Measurements from ENCODE around the gene USP8.
A peak's percentile ranks its signal among the peaks of the same experiment; 100 is the strongest.
"Not testable (repeated sequence)": the region's sequence is repeated elsewhere in the genome, so short reads cannot be mapped to it uniquely, and the experiment has no call there.

The USP8 gene

GRCh38 chr15:50484781-50485180, 60.6 kb downstream of the USP8 start:
- Mint-ChIP-seq H3K4me1 (peaks cover 22 to 41% of the 10 kb centered on the region in 2 donors), H3K9me3 (peaks cover 0 to 5% of the 10 kb centered on the region in 2 donors), H3K27ac (peak overlapping the region; percentile 9), H3K36me3 (peaks cover 25 to 47% of the 10 kb centered on the region in 2 donors), H3K4me3 (peak overlapping the region in 1 of 2 donors; percentile 1), H3K27me3 (no peaks in the 10 kb centered on the region)
- DNase-seq (no peak), ATAC-seq (replicated peaks) (peak; percentile 93 to 94)

GRCh38 chr15:50485389-50485788, 61.2 kb downstream of the USP8 start:
- H3K9me3 Mint-ChIP-seq, result peaks cover 0 to 5% of the 10 kb centered on the region in 2 donors
- H3K27me3 Mint-ChIP-seq, result no peaks in the 10 kb centered on the region
- DNase-seq, result no peak
- H3K4me1 Mint-ChIP-seq, result peaks cover 22 to 40% of the 10 kb centered on the region in 2 donors
- ATAC-seq (replicated peaks), result peak; percentile 19 to 23
- peak overlapping the region; percentile 71 for H3K27ac Mint-ChIP-seq
- H3K4me3 Mint-ChIP-seq, result peak overlapping the region in 1 of 2 donors; percentile 23
- H3K36me3 Mint-ChIP-seq, result peaks cover 27 to 50% of the 10 kb centered on the region in 2 donors

- peak overlapping the region; percentile 84 for H3K27ac Mint-ChIP-seq
- ATAC-seq (replicated peaks) (peak; percentile 55 to 63), DNase-seq (no peak)
- H3K4me3 Mint-ChIP-seq, result peak overlapping the region in 1 of 2 donors; percentile 41
- H3K4me1 Mint-ChIP-seq, result peaks cover 10 to 26% of the 10 kb centered on the region in 2 donors
- no peaks in the 10 kb centered on the region for H3K9me3 Mint-ChIP-seq
- no peaks in the 10 kb centered on the region for H3K27me3 Mint-ChIP-seq
- H3K36me3 Mint-ChIP-seq, result peaks cover 20 to 39% of the 10 kb centered on the region in 2 donors
These were observed 63.1 kb downstream of the USP8 start for GRCh38 chr15:50487287-50487686.

DNA sequence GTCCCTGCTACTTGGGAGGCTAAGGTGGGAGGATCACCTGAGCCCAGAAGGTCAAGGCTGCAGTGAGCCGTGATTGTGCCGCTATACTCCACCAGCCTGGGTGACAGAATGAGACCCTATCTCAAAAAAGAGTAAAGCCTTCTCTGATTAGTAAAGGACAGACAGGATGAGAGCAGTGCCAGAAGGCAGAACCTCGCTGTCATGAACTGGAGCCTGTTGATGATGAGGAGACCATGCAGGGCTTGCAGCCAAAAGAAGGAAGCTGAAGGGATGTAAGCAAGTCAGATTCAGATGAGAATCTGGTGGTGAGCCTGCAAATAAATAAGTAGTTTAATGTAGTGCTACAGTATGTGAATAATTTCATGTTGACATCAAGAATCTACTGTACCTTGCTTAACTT, 69.4 kb downstream of the USP8 start:
- DNase-seq (no peak), ATAC-seq (replicated peaks) (no peak)
- H3K27ac Mint-ChIP-seq, result peak overlapping the region; percentile 51
- H3K4me1 Mint-ChIP-seq, result no peaks in the 10 kb centered on the region
- peaks cover 21 to 36% of the 10 kb centered on the region in 2 donors for H3K36me3 Mint-ChIP-seq
- H3K9me3 Mint-ChIP-seq, result no peaks in the 10 kb centered on the region
- no peaks in the 10 kb centered on the region for H3K27me3 Mint-ChIP-seq
- H3K4me3 Mint-ChIP-seq, result no peak overlapping the region

DNA sequence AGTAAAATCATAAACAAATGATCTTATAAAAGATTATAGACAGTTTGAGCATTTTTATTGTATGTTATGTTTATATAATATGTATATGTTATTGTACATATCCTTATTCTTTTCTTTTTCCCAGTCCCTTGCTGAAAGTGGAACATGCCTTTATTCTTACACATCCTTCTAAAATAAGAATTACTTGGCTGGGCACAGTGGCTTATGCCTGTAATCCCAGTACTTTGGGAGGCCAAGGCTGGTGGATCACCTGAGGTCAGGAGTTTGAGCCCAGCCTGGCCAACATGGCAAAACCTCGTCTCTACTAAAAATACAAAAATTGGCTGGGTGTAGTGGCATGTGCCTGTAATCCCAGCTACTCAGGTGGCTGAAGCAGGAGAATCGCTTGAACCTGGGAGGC, 70.3 kb downstream of the USP8 start:
- not testable (repeated sequence) for H3K4me1 Mint-ChIP-seq; DNase-seq; H3K9me3 Mint-ChIP-seq; ATAC-seq (replicated peaks); H3K4me3 Mint-ChIP-seq; H3K27ac Mint-ChIP-seq; H3K27me3 Mint-ChIP-seq
- peaks cover 21 to 36% of the 10 kb centered on the region in 2 donors for H3K36me3 Mint-ChIP-seq

DNA sequence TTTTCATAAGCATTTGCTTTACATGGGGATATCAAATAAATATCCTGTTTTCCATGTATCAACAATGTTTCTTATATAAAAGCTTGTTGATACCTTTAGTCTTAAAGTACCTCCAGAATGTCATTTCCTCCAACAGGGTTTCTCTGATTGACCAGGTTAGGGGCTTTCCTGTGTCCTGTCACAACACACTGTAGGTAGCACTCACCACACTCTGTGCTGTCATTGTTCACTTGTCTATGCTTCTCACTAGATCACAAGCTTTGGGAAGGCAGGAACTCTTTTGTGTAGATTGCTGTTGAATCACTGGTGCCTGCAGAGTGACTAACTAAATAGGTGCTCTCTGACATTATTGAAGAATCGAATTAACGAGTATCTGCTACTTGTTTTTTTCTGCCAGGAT, 72.5 kb downstream of the USP8 start:
- Mint-ChIP-seq H3K27me3 (no peaks in the 10 kb centered on the region), H3K36me3 (peaks cover 20 to 34% of the 10 kb centered on the region in 2 donors), H3K27ac (no peak overlapping the region), H3K9me3 (no peaks in the 10 kb centered on the region), H3K4me1 (peaks cover 4 to 5% of the 10 kb centered on the region in 2 donors), H3K4me3 (no peak overlapping the region)
- peak; percentile 45 to 55 for ATAC-seq (replicated peaks)
- DNase-seq, result no peak

GRCh38 chr15:50500352-50500751, 76.1 kb downstream of the USP8 start:
- H3K27ac Mint-ChIP-seq, result peak overlapping the region; percentile 42
- no peaks in the 10 kb centered on the region for H3K27me3 Mint-ChIP-seq
- peaks cover 4 to 5% of the 10 kb centered on the region in 2 donors for H3K4me1 Mint-ChIP-seq
- H3K9me3 Mint-ChIP-seq, result no peaks in the 10 kb centered on the region
- peaks cover 21 to 35% of the 10 kb centered on the region in 2 donors for H3K36me3 Mint-ChIP-seq
- no peak for DNase-seq
- no peak overlapping the region for H3K4me3 Mint-ChIP-seq
- no peak for ATAC-seq (replicated peaks)

DNA sequence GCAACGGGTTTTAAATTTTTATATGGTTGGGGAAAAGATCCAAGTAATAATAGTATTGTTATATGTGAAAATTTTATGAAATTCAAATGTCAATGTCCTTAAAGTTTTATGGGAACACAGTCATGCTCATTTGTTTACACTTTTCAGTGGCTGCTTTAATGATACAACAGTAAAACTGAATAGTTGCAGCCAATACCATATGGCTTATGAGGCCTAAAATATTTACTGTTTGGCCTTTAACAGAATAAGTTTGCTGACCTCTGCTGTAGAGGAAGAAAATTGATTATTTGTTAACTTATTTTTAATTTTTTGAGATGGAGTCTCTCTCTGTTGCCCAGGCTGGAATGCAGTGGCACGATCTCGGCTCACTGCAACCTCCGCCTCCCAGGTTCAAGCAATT, 77.6 kb downstream of the USP8 start:
- no peak for DNase-seq
- Mint-ChIP-seq H3K27ac (peak overlapping the region; percentile 9), H3K9me3 (no peaks in the 10 kb centered on the region), H3K4me1 (peaks cover 4 to 5% of the 10 kb centered on the region in 2 donors), H3K4me3 (no peak overlapping the region), H3K27me3 (no peaks in the 10 kb centered on the region), H3K36me3 (peaks cover 21 to 35% of the 10 kb centered on the region in 2 donors)
- ATAC-seq (replicated peaks), result no peak

- Mint-ChIP-seq H3K4me1 (peaks cover 4 to 5% of the 10 kb centered on the region in 2 donors), H3K9me3 (no peaks in the 10 kb centered on the region), H3K4me3 (no peak overlapping the region), H3K27me3 (no peaks in the 10 kb centered on the region), H3K36me3 (peaks cover 21 to 30% of the 10 kb centered on the region in 2 donors), H3K27ac (no peak overlapping the region)
- ATAC-seq (replicated peaks), result no peak
- DNase-seq, result no peak
These were observed 78.9 kb downstream of the USP8 start for GRCh38 chr15:50503144-50503543.

- not testable (repeated sequence) for H3K4me3 Mint-ChIP-seq; DNase-seq; ATAC-seq (replicated peaks); H3K27me3 Mint-ChIP-seq; H3K4me1 Mint-ChIP-seq; H3K9me3 Mint-ChIP-seq
- Mint-ChIP-seq H3K36me3 (peaks cover 25 to 27% of the 10 kb centered on the region in 2 donors), H3K27ac (peak overlapping the region; percentile 33)
These were observed 81.5 kb downstream of the USP8 start for GRCh38 chr15:50505656-50506055.

DNA sequence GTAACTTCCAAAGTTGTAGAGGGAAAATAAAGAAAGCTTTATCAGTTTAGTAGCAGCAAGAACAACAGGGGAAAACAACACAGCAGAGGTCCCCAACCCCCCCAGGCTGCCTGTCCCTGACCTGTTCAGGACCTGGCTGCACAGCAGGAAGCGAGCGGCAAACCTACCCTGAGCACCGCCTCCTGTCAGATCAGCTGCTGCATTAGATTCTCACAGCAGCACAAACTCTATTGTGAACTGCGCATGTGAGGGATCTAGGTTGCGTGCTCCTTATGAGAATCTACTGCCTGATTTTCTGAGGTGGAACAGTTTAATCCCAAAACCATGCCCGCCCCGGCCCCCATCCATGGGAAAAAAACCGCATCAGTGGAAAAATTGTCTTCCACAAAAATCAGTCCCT, 81.9 kb downstream of the USP8 start:
- Mint-ChIP-seq H3K4me1 (no peaks in the 10 kb centered on the region), H3K27ac (peak overlapping the region; percentile 42), H3K9me3 (no peaks in the 10 kb centered on the region)

GRCh38 chr15:50513001-50513400, 88.8 kb downstream of the USP8 start:
- Mint-ChIP-seq H3K9me3 (peaks cover 2 to 4% of the 10 kb centered on the region in 2 donors), H3K27me3 (no peaks in the 10 kb centered on the region), H3K36me3 (peaks cover 7 to 11% of the 10 kb centered on the region in 2 donors), H3K4me1 (no peaks in the 10 kb centered on the region), H3K27ac (no peak overlapping the region), H3K4me3 (no peak overlapping the region)
- DNase-seq (no peak), ATAC-seq (replicated peaks) (no peak)

More for the DNA sequence above, 81.9 kb downstream of the USP8 start:
- Mint-ChIP-seq H3K4me3 (no peak overlapping the region), H3K27me3 (no peaks in the 10 kb centered on the region), H3K36me3 (peaks cover 25 to 29% of the 10 kb centered on the region in 2 donors)
- no peak for DNase-seq
- no peak for ATAC-seq (replicated peaks)

- Mint-ChIP-seq H3K4me3 (no peak overlapping the region), H3K27ac (no peak overlapping the region), H3K27me3 (no peaks in the 10 kb centered on the region), H3K36me3 (peaks cover 0 to 11% of the 10 kb centered on the region in 2 donors), H3K9me3 (peaks cover 5% of the 10 kb centered on the region in 2 donors), H3K4me1 (no peaks in the 10 kb centered on the region)
- no peak for ATAC-seq (replicated peaks)
- DNase-seq, result no peak
These were observed 95.7 kb downstream of the USP8 start for GRCh38 chr15:50519740-50520425.

GRCh38 chr15:50523851-50524251, 99.6 kb downstream of the USP8 start:
- peaks cover 2 to 4% of the 10 kb centered on the region in 2 donors for H3K9me3 Mint-ChIP-seq
- H3K27me3 Mint-ChIP-seq, result no peaks in the 10 kb centered on the region
- no peak overlapping the region for H3K4me3 Mint-ChIP-seq
- ATAC-seq (replicated peaks), result no peak
- DNase-seq, result no peak
- peaks cover 2 to 3% of the 10 kb centered on the region in 2 donors for H3K36me3 Mint-ChIP-seq
- no peaks in the 10 kb centered on the region for H3K4me1 Mint-ChIP-seq
- no peak overlapping the region for H3K27ac Mint-ChIP-seq

DNA sequence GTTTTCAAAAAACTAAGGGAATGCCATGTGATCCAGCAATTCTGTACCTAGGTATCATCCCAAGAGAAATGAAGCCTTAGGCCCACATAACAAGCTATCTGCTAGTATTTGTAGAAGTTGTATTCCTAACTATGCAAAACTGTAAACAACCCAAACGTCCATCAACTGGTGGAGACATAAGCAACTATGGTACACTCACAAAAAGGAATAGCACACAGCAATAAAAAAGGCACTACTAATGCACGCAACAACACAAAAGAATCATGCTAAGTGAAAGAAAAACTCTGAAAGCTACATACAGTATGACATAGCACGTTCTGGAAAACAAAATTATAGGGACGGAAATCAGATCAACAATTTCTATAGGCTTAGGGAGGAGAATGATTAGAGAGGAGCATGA, 107.0 kb downstream of the USP8 start:
- no peaks in the 10 kb centered on the region for H3K4me1 Mint-ChIP-seq
- ATAC-seq (replicated peaks) (no peak), DNase-seq (no peak)
- H3K4me3 Mint-ChIP-seq, result no peak overlapping the region
- H3K9me3 Mint-ChIP-seq, result peaks cover 0 to 4% of the 10 kb centered on the region in 2 donors
- H3K27ac Mint-ChIP-seq, result no peak overlapping the region
- H3K36me3 Mint-ChIP-seq, result peaks cover 3 to 8% of the 10 kb centered on the region in 2 donors
- H3K27me3 Mint-ChIP-seq, result no peaks in the 10 kb centered on the region
